ENCODE results near the gene DBF4B. TPM values are rescaled to one million over a fixed set of nuclear protein-coding genes. Genes with fewer than 3 reads are reported as not detected.

The DBF4B gene
- total RNA-seq, 1 donor from 2014 or later = 17.9 TPM

- DNase-seq (ENCODE audit: low spot score in 2 of 2, unreplicated experiment in 2 of 2) = no peak
- Mint-ChIP-seq H3K9me3 (no peaks in the 10 kb centered on the region), H3K4me3 (no peak overlapping the region), H3K27ac (no peak overlapping the region), H3K36me3 (peaks cover 6% of the 10 kb centered on the region), H3K27me3 (ENCODE audit: low read depth) (no peaks in the 10 kb centered on the region), H3K4me1 (peaks cover 6% of the 10 kb centered on the region)
- no peak for TF ChIP-seq CTCF (IDR thresholded peaks at IDR 0.05; ENCODE audit: unreplicated experiment)
These were observed 40.9 kb downstream of the DBF4B start for GRCh38 chr17:44749076-44749979.

GRCh38 chr17:44749980-44750318 lies 41.5 kb downstream of the DBF4B start:
- Mint-ChIP-seq H3K27ac (no peak overlapping the region), H3K36me3 (peaks cover 6% of the 10 kb centered on the region), H3K4me1 (peaks cover 6% of the 10 kb centered on the region), H3K4me3 (no peak overlapping the region), H3K9me3 (no peaks in the 10 kb centered on the region), H3K27me3 (ENCODE audit: low read depth) (no peaks in the 10 kb centered on the region)
- no peak for TF ChIP-seq CTCF (IDR thresholded peaks at IDR 0.05; ENCODE audit: unreplicated experiment)
- DNase-seq (ENCODE audit: low spot score in 2 of 2, unreplicated experiment in 2 of 2) = no peak

GRCh38 chr17:44751331-44751730 lies 42.9 kb downstream of the DBF4B start:
- Mint-ChIP-seq H3K27ac (no peak overlapping the region), H3K9me3 (no peaks in the 10 kb centered on the region), H3K36me3 (peaks cover 4% of the 10 kb centered on the region), H3K27me3 (ENCODE audit: low read depth) (no peaks in the 10 kb centered on the region), H3K4me3 (no peak overlapping the region), H3K4me1 (peaks cover 6% of the 10 kb centered on the region)
- TF ChIP-seq CTCF (IDR thresholded peaks at IDR 0.05; ENCODE audit: unreplicated experiment) = no peak
- DNase-seq (ENCODE audit: low spot score in 2 of 2, unreplicated experiment in 2 of 2) = no peak

- Mint-ChIP-seq H3K4me3 (no peak overlapping the region), H3K4me1 (peaks cover 6% of the 10 kb centered on the region), H3K27ac (no peak overlapping the region), H3K9me3 (no peaks in the 10 kb centered on the region), H3K27me3 (ENCODE audit: low read depth) (peaks cover under 1% of the 10 kb centered on the region), H3K36me3 (peaks cover 4% of the 10 kb centered on the region)
- no peak for TF ChIP-seq CTCF (IDR thresholded peaks at IDR 0.05; ENCODE audit: unreplicated experiment)
- no peak for DNase-seq (ENCODE audit: low spot score in 2 of 2, unreplicated experiment in 2 of 2)
These were observed 43.3 kb downstream of the DBF4B start for GRCh38 chr17:44751806-44752205.

GRCh38 chr17:44752953-44753861 lies 44.7 kb downstream of the DBF4B start:
- peaks cover 4% of the 10 kb centered on the region for H3K36me3 Mint-ChIP-seq
- peaks cover 12% of the 10 kb centered on the region for H3K27me3 Mint-ChIP-seq (ENCODE audit: low read depth)
- H3K27ac Mint-ChIP-seq = no peak overlapping the region
- peaks cover 2% of the 10 kb centered on the region for H3K4me1 Mint-ChIP-seq
- no peak overlapping the region for H3K4me3 Mint-ChIP-seq
- no peak for TF ChIP-seq CTCF (IDR thresholded peaks at IDR 0.05; ENCODE audit: unreplicated experiment)
- DNase-seq (ENCODE audit: low spot score in 2 of 2, unreplicated experiment in 2 of 2) = no peak
- H3K9me3 Mint-ChIP-seq = no peaks in the 10 kb centered on the region
